ENCODE results near the gene PTDSS2.

GRCh38 chr11:492427-493226 lies 42.5 kb downstream of the PTDSS2 start:
- TF ChIP-seq CTCF (IDR thresholded peaks at IDR 0.05; ENCODE audit: low read depth, low read length, poor library complexity, severe bottlenecking) (no peak), EZH2phosphoT487 (IDR thresholded peaks at IDR 0.05; ENCODE audit: borderline replicate concordance, low read length) (no peak)

Data from DOHH2 (cell line).